ENCODE measurements around the gene ACTL6B.
A peak's percentile ranks its signal among the peaks of the same experiment; 100 is the strongest.

DNA sequence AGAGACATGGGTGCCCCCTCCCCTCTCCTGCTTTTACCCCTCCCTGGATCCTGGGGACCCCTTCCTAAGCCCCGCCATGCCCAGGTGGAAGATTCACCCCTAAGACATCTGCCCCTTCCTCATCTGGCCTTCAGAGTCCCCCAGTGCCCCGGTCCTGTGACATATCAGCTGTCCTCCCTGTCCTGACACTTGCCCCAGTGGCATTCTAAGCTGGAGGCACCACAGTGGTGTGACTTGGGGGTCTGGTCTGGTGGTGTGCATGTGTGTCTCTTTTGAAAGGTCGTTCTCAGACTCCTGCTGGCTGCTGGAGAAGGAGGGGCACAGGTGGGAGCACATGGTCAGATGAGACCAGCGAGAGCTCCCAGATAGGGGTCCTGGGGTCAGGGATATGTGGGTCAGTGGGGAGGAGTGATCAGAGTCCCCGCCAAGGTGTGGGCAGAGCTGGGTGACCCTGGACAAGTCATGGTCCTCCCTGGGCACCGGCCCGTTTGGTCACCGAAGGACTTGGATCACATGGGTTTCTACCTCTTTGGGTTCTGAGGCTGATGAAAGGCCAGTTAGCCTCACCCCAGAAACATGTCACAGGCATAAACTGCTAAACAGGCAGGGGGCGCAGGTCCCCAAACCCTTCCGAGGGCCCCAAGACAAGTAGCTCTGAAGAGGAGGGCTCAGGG, 14.3 kb downstream of the ACTL6B start:
- TF ChIP-seq, protein P1, sequence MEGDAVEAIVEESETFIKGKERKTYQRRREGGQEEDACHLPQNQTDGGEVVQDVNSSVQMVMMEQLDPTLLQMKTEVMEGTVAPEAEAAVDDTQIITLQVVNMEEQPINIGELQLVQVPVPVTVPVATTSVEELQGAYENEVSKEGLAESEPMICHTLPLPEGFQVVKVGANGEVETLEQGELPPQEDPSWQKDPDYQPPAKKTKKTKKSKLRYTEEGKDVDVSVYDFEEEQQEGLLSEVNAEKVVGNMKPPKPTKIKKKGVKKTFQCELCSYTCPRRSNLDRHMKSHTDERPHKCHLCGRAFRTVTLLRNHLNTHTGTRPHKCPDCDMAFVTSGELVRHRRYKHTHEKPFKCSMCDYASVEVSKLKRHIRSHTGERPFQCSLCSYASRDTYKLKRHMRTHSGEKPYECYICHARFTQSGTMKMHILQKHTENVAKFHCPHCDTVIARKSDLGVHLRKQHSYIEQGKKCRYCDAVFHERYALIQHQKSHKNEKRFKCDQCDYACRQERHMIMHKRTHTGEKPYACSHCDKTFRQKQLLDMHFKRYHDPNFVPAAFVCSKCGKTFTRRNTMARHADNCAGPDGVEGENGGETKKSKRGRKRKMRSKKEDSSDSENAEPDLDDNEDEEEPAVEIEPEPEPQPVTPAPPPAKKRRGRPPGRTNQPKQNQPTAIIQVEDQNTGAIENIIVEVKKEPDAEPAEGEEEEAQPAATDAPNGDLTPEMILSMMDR (IDR thresholded peaks at IDR 0.05; ENCODE audit: low read depth, low read length) = no peak
- TF ChIP-seq POLR2A (IDR thresholded peaks at IDR 0.05; ENCODE audit: extremely low read depth, insufficient read length) (no peak), MYC (IDR thresholded peaks at IDR 0.05; ENCODE audit: low read depth, low read length) (no peak)
- TF ChIP-seq, protein P2, sequence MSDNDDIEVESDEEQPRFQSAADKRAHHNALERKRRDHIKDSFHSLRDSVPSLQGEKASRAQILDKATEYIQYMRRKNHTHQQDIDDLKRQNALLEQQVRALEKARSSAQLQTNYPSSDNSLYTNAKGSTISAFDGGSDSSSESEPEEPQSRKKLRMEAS (IDR thresholded peaks at IDR 0.05; ENCODE audit: low read depth, low read length) = peak; percentile 21; the same call in 1 of the 2 replicates
